Nephron (organoid): Measurements from ENCODE around the gene PTPN11.
"Not testable (repeated sequence)": the region's sequence is repeated elsewhere in the genome, so short reads cannot be mapped to it uniquely, and the experiment has no call there.

Source experiments
- H3K27ac Mint-ChIP-seq, 3 experiments: 2 replicates each; pipeline ENCODE4 v1.8.0; 2020; ENCODE audit warnings: mixed read lengths in 3 of 3, mild to moderate bottlenecking in 2 of 3, moderate library complexity in 1 of 3
- H3K27me3 Mint-ChIP-seq: 2 replicates; pipeline ENCODE4 v1.8.0; 2021; ENCODE audit warnings: low read depth, mild to moderate bottlenecking, moderate library complexity, mixed read lengths
- H3K36me3 Mint-ChIP-seq: 2 replicates; pipeline ENCODE4 v1.8.0; 2020; ENCODE audit warnings: low read depth, mixed read lengths
- H3K4me1 Mint-ChIP-seq: 2 replicates; pipeline ENCODE4 v1.8.0; 2020; ENCODE audit warnings: mixed read lengths
- H3K4me3 Mint-ChIP-seq, 3 experiments: 2 replicates each; pipeline ENCODE4 v1.8.0; 2020; ENCODE audit warnings: mild to moderate bottlenecking in 3 of 3, mixed read lengths in 3 of 3, moderate library complexity in 2 of 3
- H3K9me3 Mint-ChIP-seq: 2 replicates; pipeline ENCODE4 v1.8.0; 2020; ENCODE audit warnings: mixed read lengths
- CTCF ChIP-seq, 3 experiments: fragments of 200-600 bp; sonication (generic); IDR thresholded peaks; one replicate each; pipeline ENCODE4 v1.5.0; 2021; ENCODE audit warnings: antibody characterized with exemption in 3 of 3; ENCODE audit not compliant: unreplicated experiment in 3 of 3

Gene PTPN11

GRCh38 chr12:112456029-112456428 is 37.3 kb downstream of the PTPN11 start:
- Mint-ChIP-seq H3K27me3 (no peaks in the 10 kb centered on the region), H3K36me3 (peaks cover 54% of the 10 kb centered on the region), H3K9me3 (no peaks in the 10 kb centered on the region), H3K4me3 (no peak overlapping the region), H3K4me1 (no peaks in the 10 kb centered on the region), H3K27ac (no peak overlapping the region)
- no peak for TF ChIP-seq CTCF (IDR thresholded peaks at IDR 0.05; ENCODE audit: unreplicated experiment in 3 of 3)

GRCh38 chr12:112457142-112457541 is 38.4 kb downstream of the PTPN11 start:
- H3K9me3 Mint-ChIP-seq, H3K4me3 Mint-ChIP-seq, H3K27ac Mint-ChIP-seq, H3K4me1 Mint-ChIP-seq, H3K27me3 Mint-ChIP-seq: not testable (repeated sequence)
- H3K36me3 Mint-ChIP-seq: peaks cover 55% of the 10 kb centered on the region

- H3K27ac Mint-ChIP-seq: no peak overlapping the region
- no peak overlapping the region for H3K4me3 Mint-ChIP-seq
- peaks cover 49% of the 10 kb centered on the region for H3K36me3 Mint-ChIP-seq
- H3K27me3 Mint-ChIP-seq: no peaks in the 10 kb centered on the region
- H3K4me1 Mint-ChIP-seq: no peaks in the 10 kb centered on the region
- no peaks in the 10 kb centered on the region for H3K9me3 Mint-ChIP-seq
- no peak for TF ChIP-seq CTCF (IDR thresholded peaks at IDR 0.05; ENCODE audit: unreplicated experiment in 3 of 3)
Observed at GRCh38 chr12:112458330-112458729, 39.6 kb downstream of the PTPN11 start.

GRCh38 chr12:112458751-112459150 is 40.0 kb downstream of the PTPN11 start:
- no peak overlapping the region for H3K4me3 Mint-ChIP-seq
- no peak overlapping the region for H3K27ac Mint-ChIP-seq
- no peaks in the 10 kb centered on the region for H3K4me1 Mint-ChIP-seq
- no peak for TF ChIP-seq CTCF (IDR thresholded peaks at IDR 0.05; ENCODE audit: unreplicated experiment in 3 of 3)
- H3K27me3 Mint-ChIP-seq: no peaks in the 10 kb centered on the region
- H3K9me3 Mint-ChIP-seq: no peaks in the 10 kb centered on the region
- H3K36me3 Mint-ChIP-seq: peaks cover 47% of the 10 kb centered on the region

- H3K4me3 Mint-ChIP-seq: no peak overlapping the region
- TF ChIP-seq CTCF (IDR thresholded peaks at IDR 0.05; ENCODE audit: unreplicated experiment in 3 of 3): no peak
- peaks cover 29% of the 10 kb centered on the region for H3K36me3 Mint-ChIP-seq
- no peaks in the 10 kb centered on the region for H3K4me1 Mint-ChIP-seq
- no peaks in the 10 kb centered on the region for H3K9me3 Mint-ChIP-seq
- no peaks in the 10 kb centered on the region for H3K27me3 Mint-ChIP-seq
- no peak overlapping the region for H3K27ac Mint-ChIP-seq
Observed at GRCh38 chr12:112463478-112463877, 44.7 kb downstream of the PTPN11 start.

- no peak overlapping the region for H3K4me3 Mint-ChIP-seq
- H3K27me3 Mint-ChIP-seq: no peaks in the 10 kb centered on the region
- TF ChIP-seq CTCF (IDR thresholded peaks at IDR 0.05; ENCODE audit: unreplicated experiment in 3 of 3): no peak
- H3K27ac Mint-ChIP-seq: no peak overlapping the region
- H3K36me3 Mint-ChIP-seq: peaks cover 22% of the 10 kb centered on the region
- no peaks in the 10 kb centered on the region for H3K4me1 Mint-ChIP-seq
- no peaks in the 10 kb centered on the region for H3K9me3 Mint-ChIP-seq
Observed at GRCh38 chr12:112464605-112465004, 45.9 kb downstream of the PTPN11 start.
